Measurements from ENCODE around the gene DSG3. TPM values are rescaled to one million over a fixed set of nuclear protein-coding genes. Genes with fewer than 3 reads are reported as not detected.

Gene DSG3, protein sequence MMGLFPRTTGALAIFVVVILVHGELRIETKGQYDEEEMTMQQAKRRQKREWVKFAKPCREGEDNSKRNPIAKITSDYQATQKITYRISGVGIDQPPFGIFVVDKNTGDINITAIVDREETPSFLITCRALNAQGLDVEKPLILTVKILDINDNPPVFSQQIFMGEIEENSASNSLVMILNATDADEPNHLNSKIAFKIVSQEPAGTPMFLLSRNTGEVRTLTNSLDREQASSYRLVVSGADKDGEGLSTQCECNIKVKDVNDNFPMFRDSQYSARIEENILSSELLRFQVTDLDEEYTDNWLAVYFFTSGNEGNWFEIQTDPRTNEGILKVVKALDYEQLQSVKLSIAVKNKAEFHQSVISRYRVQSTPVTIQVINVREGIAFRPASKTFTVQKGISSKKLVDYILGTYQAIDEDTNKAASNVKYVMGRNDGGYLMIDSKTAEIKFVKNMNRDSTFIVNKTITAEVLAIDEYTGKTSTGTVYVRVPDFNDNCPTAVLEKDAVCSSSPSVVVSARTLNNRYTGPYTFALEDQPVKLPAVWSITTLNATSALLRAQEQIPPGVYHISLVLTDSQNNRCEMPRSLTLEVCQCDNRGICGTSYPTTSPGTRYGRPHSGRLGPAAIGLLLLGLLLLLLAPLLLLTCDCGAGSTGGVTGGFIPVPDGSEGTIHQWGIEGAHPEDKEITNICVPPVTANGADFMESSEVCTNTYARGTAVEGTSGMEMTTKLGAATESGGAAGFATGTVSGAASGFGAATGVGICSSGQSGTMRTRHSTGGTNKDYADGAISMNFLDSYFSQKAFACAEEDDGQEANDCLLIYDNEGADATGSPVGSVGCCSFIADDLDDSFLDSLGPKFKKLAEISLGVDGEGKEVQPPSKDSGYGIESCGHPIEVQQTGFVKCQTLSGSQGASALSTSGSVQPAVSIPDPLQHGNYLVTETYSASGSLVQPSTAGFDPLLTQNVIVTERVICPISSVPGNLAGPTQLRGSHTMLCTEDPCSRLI
- total RNA-seq (under 1 TPM in 1 of 2 donors, not detected in 1; 0.03 TPM), polyA plus RNA-seq (under 1 TPM in 1 of 2 donors, not detected in 1; 0.09 TPM)
- long read RNA-seq, donor 1, result 0 reads
- long read RNA-seq, donor 2, result 0 reads
- long read RNA-seq, donor 3, result 0 reads
- long read RNA-seq, donor 4, result 0 reads
- long read RNA-seq, donor 5, result 0 reads

DNA sequence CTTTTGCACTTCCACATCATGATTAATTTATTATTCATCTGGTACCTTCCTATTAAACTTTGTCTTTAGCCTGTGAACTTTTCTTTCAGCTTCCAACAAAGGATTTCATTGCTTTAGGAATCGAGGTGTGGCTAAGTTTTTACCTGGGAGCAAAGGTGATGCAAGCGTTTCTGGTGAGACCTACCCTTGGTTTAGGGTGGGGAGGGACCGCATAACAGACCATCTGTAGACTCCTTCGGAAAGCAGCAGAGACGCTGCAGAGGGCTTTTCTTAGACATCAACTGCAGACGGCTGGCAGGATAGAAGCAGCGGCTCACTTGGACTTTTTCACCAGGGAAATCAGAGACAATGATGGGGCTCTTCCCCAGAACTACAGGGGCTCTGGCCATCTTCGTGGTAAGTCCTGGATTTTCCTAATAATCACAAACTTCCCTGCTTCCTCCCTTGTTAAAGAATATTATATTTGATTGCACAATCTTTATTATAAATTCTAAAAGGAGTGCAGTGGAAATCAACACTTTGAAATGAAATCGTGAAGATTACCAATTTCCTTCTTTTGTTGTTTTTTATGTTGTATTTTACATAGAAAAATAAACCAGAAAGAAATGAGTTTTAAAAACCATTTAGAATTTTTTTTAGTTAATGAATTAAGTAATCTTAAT lies at the start of gene DSG3:
Gene DSG3 (plus strand): TSS at position 212 of the 662 bp plus-strand sequence. CDS start 137 bp downstream, at position 349.
- no peaks in the 10 kb centered on the region for H3K36me3 ChIP-seq (ENCODE audit: control insufficient read depth in 4 of 4, insufficient read depth in 4 of 4, low read length in 4 of 4)
- TF ChIP-seq, protein P1, sequence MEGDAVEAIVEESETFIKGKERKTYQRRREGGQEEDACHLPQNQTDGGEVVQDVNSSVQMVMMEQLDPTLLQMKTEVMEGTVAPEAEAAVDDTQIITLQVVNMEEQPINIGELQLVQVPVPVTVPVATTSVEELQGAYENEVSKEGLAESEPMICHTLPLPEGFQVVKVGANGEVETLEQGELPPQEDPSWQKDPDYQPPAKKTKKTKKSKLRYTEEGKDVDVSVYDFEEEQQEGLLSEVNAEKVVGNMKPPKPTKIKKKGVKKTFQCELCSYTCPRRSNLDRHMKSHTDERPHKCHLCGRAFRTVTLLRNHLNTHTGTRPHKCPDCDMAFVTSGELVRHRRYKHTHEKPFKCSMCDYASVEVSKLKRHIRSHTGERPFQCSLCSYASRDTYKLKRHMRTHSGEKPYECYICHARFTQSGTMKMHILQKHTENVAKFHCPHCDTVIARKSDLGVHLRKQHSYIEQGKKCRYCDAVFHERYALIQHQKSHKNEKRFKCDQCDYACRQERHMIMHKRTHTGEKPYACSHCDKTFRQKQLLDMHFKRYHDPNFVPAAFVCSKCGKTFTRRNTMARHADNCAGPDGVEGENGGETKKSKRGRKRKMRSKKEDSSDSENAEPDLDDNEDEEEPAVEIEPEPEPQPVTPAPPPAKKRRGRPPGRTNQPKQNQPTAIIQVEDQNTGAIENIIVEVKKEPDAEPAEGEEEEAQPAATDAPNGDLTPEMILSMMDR (IDR thresholded peaks at IDR 0.05; ENCODE audit: control extremely low read depth, extremely low read depth), result no peak
- H3K4me3 ChIP-seq, result no peak within 1 kb of the TSS
- ATAC-seq (ENCODE audit: insufficient read depth, low FRiP score) (no peak), DNase-seq (no peak)
- H3K27me3 ChIP-seq (ENCODE audit: control insufficient read depth in 3 of 3, insufficient read depth in 3 of 3, low read length in 2 of 3), result no peaks in the 10 kb centered on the region
- no peak within 1 kb of the TSS for H3K9ac ChIP-seq (ENCODE audit: insufficient read depth in 1 of 2, low read length in 2 of 2)
- no peak within 1 kb of the TSS for H3K27ac ChIP-seq (ENCODE audit: low read depth in 1 of 2, low read length in 1 of 2)
- H3K9me3 ChIP-seq (ENCODE audit: control insufficient read depth in 4 of 4, insufficient read depth in 3 of 4, low read length in 3 of 4), result no peaks in the 10 kb centered on the region
- 70 to 77% methylated on average over 9 of the region's 9 CpGs for WGBS, 2 donors
- no peaks in the 10 kb centered on the region for H3K4me1 ChIP-seq (ENCODE audit: control insufficient read depth in 5 of 5, insufficient read depth in 5 of 5, low read length in 5 of 5)

DNA sequence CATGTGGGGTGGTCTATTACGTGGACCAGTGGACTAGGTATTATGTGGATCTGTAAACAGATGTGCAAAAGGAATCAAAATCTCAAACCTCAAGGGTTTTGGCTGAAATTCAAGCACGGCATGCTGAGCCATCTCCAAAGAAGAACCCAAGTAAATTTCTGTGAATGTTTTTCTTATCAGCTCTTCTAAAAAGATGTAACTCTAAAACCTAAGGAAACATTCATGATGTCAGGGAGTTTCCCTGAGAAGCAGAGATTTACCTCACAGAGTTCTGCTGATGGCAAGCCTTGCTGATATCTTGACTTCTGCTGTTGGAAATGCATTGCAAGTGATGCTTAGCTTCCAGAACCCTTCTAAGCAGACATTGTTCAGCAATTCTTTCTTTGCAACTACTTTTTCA lies 49.4 kb upstream of the DSG3 start:
- no peak for ATAC-seq (ENCODE audit: insufficient read depth, low FRiP score)
- TF ChIP-seq, protein P1 (IDR thresholded peaks at IDR 0.05; ENCODE audit: control extremely low read depth, extremely low read depth), result no peak
- Histone ChIP-seq H3K9me3 (ENCODE audit: control insufficient read depth in 4 of 4, insufficient read depth in 3 of 4, low read length in 3 of 4) (no peaks in the 10 kb centered on the region), H3K9ac (ENCODE audit: insufficient read depth in 1 of 2, low read length in 2 of 2) (no peak overlapping the region), H3K27me3 (ENCODE audit: control insufficient read depth in 3 of 3, insufficient read depth in 3 of 3, low read length in 2 of 3) (no peaks in the 10 kb centered on the region), H3K36me3 (ENCODE audit: control insufficient read depth in 4 of 4, insufficient read depth in 4 of 4, low read length in 4 of 4) (no peaks in the 10 kb centered on the region), H3K4me1 (ENCODE audit: control insufficient read depth in 5 of 5, insufficient read depth in 5 of 5, low read length in 5 of 5) (peaks cover 1 to 27% (median 10%) of the 10 kb centered on the region in 5 donors), H3K4me3 (no peak overlapping the region), H3K27ac (ENCODE audit: low read depth in 1 of 2, low read length in 1 of 2) (no peak overlapping the region)
- WGBS, 2 donors, result 49 to 62% methylated on average over 2 of the region's 2 CpGs
- DNase-seq, result peak in 1 of 3 donors; percentile 3

DNA sequence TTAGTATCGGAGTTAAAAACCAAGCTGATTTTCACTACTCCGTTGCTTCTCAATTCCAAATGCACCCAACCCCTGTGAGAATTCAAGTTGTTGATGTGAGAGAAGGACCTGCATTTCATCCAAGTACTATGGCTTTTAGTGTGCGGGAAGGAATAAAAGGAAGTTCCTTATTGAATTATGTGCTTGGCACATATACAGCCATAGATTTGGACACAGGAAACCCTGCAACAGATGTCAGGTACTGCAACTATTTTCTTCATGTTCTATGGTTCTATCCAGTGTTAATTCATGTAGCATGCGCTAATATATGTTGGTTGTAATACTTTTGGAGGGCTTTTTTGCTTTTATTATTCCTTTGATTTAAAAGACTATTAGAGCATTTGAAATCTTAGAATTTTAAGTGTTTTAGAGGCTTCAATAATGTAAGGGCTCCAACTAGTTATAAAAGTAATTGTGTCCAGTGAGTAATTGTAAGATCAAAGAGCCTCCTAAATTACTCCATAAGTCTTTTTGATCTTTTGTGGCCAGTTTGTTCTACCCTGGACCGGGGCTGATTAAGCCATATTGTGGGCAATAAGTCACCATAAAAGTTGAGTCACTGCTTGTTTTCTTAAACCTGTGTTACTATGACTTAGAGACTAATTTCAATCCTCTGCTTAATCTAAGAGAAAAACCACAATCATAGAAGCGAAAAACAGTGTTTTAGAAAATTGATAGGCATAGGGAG lies 48.1 kb upstream of the DSG3 start:
- Histone ChIP-seq H3K27ac (ENCODE audit: low read depth in 1 of 2, low read length in 1 of 2) (no peak overlapping the region), H3K27me3 (ENCODE audit: control insufficient read depth in 3 of 3, insufficient read depth in 3 of 3, low read length in 2 of 3) (no peaks in the 10 kb centered on the region), H3K9me3 (ENCODE audit: control insufficient read depth in 4 of 4, insufficient read depth in 3 of 4, low read length in 3 of 4) (no peaks in the 10 kb centered on the region), H3K36me3 (ENCODE audit: control insufficient read depth in 4 of 4, insufficient read depth in 4 of 4, low read length in 4 of 4) (no peaks in the 10 kb centered on the region), H3K4me3 (no peak overlapping the region), H3K4me1 (ENCODE audit: control insufficient read depth in 5 of 5, insufficient read depth in 5 of 5, low read length in 5 of 5) (peaks cover 1 to 33% (median 9%) of the 10 kb centered on the region in 5 donors), H3K9ac (ENCODE audit: insufficient read depth in 1 of 2, low read length in 2 of 2) (no peak overlapping the region)
- TF ChIP-seq, protein P1 (IDR thresholded peaks at IDR 0.05; ENCODE audit: control extremely low read depth, extremely low read depth), result no peak
- ATAC-seq (ENCODE audit: insufficient read depth, low FRiP score) (no peak), DNase-seq (peak in 1 of 3 donors; percentile 15)
- WGBS, 2 donors, result 38 to 59% methylated on average over 6 of the region's 6 CpGs
